ENCODE measurements around the gene KLF3.

DNA sequence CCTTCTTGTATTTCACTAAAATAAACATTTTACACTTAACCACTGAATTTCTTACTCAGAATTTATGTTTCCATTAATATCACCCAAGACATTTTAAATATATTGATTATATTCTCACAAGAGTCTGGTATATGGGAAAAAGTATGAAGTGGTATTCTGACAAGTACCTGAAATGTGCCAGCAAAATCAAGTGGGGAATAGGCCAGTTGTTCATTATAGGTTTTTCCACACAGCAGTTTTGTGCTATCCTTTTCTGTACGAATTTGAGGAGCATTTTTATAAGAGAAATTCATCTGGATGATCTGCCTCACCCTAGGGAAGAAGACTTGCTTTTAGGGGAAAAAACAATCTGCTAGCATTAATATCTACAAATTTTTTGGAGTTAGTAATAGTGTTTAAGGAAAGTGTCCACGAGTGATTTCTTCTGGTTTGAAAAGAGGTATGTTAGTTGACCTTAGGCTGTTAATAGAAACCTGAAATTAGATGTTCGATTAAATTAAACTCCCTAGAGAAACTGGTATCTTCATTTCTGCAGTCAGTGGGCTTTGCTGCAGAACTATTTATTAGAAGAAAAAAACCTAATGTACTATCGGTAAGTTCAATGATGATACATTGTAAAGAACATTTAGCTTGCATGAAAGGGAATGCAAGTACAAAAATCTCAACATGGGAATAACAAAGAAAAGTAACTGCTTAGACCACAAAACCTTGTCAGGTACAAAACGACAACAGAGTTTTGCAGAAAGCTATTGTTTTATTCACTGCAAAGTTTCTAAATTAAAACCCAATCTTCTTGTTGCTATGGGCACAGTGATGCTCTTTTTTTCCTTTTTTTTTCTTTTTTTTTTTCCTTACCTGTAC, 1.8 kb downstream of the KLF3 start:
- TF ChIP-seq EZH2 (IDR thresholded peaks at IDR 0.05; ENCODE audit: low read depth, unreplicated experiment) (no peak), POLR2AphosphoS5 (IDR thresholded peaks at IDR 0.05; ENCODE audit: low read depth) (no peak), ZNF331 (CRISPR knock-in tag; IDR thresholded peaks at IDR 0.05; ENCODE audit: low read depth) (no peak), EZH2phosphoT487 (IDR thresholded peaks at IDR 0.05; ENCODE audit: unreplicated experiment) (no peak), CREB1 (CRISPR knock-in tag; IDR thresholded peaks at IDR 0.05; ENCODE audit: low read depth) (no peak)
- TF ChIP-seq, protein P1, sequence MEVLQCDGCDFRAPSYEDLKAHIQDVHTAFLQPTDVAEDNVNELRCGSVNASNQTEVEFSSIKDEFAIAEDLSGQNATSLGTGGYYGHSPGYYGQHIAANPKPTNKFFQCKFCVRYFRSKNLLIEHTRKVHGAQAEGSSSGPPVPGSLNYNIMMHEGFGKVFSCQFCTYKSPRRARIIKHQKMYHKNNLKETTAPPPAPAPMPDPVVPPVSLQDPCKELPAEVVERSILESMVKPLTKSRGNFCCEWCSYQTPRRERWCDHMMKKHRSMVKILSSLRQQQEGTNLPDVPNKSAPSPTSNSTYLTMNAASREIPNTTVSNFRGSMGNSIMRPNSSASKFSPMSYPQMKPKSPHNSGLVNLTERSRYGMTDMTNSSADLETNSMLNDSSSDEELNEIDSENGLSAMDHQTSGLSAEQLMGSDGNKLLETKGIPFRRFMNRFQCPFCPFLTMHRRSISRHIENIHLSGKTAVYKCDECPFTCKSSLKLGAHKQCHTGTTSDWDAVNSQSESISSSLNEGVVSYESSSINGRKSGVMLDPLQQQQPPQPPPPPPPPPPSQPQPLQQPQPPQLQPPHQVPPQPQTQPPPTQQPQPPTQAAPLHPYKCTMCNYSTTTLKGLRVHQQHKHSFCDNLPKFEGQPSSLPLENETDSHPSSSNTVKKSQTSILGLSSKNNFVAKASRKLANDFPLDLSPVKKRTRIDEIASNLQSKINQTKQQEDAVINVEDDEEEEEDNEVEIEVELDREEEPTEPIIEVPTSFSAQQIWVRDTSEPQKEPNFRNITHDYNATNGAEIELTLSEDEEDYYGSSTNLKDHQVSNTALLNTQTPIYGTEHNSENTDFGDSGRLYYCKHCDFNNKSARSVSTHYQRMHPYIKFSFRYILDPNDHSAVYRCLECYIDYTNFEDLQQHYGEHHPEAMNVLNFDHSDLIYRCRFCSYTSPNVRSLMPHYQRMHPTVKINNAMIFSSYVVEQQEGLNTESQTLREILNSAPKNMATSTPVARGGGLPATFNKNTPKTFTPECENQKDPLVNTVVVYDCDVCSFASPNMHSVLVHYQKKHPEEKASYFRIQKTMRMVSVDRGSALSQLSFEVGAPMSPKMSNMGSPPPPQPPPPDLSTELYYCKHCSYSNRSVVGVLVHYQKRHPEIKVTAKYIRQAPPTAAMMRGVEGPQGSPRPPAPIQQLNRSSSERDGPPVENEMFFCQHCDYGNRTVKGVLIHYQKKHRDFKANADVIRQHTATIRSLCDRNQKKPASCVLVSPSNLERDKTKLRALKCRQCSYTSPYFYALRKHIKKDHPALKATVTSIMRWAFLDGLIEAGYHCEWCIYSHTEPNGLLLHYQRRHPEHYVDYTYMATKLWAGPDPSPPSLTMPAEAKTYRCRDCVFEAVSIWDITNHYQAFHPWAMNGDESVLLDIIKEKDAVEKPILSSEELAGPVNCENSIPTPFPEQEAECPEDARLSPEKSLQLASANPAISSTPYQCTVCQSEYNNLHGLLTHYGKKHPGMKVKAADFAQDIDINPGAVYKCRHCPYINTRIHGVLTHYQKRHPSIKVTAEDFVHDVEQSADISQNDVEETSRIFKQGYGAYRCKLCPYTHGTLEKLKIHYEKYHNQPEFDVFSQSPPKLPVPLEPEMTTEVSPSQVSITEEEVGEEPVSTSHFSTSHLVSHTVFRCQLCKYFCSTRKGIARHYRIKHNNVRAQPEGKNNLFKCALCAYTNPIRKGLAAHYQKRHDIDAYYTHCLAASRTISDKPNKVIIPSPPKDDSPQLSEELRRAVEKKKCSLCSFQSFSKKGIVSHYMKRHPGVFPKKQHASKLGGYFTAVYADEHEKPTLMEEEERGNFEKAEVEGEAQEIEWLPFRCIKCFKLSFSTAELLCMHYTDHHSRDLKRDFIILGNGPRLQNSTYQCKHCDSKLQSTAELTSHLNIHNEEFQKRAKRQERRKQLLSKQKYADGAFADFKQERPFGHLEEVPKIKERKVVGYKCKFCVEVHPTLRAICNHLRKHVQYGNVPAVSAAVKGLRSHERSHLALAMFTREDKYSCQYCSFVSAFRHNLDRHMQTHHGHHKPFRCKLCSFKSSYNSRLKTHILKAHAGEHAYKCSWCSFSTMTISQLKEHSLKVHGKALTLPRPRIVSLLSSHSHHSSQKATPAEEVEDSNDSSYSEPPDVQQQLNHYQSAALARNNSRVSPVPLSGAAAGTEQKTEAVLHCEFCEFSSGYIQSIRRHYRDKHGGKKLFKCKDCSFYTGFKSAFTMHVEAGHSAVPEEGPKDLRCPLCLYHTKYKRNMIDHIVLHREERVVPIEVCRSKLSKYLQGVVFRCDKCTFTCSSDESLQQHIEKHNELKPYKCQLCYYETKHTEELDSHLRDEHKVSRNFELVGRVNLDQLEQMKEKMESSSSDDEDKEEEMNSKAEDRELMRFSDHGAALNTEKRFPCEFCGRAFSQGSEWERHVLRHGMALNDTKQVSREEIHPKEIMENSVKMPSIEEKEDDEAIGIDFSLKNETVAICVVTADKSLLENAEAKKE (CRISPR knock-in tag; IDR thresholded peaks at IDR 0.05), result no peak
- TF ChIP-seq, protein P2, sequence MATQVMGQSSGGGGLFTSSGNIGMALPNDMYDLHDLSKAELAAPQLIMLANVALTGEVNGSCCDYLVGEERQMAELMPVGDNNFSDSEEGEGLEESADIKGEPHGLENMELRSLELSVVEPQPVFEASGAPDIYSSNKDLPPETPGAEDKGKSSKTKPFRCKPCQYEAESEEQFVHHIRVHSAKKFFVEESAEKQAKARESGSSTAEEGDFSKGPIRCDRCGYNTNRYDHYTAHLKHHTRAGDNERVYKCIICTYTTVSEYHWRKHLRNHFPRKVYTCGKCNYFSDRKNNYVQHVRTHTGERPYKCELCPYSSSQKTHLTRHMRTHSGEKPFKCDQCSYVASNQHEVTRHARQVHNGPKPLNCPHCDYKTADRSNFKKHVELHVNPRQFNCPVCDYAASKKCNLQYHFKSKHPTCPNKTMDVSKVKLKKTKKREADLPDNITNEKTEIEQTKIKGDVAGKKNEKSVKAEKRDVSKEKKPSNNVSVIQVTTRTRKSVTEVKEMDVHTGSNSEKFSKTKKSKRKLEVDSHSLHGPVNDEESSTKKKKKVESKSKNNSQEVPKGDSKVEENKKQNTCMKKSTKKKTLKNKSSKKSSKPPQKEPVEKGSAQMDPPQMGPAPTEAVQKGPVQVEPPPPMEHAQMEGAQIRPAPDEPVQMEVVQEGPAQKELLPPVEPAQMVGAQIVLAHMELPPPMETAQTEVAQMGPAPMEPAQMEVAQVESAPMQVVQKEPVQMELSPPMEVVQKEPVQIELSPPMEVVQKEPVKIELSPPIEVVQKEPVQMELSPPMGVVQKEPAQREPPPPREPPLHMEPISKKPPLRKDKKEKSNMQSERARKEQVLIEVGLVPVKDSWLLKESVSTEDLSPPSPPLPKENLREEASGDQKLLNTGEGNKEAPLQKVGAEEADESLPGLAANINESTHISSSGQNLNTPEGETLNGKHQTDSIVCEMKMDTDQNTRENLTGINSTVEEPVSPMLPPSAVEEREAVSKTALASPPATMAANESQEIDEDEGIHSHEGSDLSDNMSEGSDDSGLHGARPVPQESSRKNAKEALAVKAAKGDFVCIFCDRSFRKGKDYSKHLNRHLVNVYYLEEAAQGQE (IDR thresholded peaks at IDR 0.05; ENCODE audit: unreplicated experiment), result no peak
- TF ChIP-seq, protein P3, sequence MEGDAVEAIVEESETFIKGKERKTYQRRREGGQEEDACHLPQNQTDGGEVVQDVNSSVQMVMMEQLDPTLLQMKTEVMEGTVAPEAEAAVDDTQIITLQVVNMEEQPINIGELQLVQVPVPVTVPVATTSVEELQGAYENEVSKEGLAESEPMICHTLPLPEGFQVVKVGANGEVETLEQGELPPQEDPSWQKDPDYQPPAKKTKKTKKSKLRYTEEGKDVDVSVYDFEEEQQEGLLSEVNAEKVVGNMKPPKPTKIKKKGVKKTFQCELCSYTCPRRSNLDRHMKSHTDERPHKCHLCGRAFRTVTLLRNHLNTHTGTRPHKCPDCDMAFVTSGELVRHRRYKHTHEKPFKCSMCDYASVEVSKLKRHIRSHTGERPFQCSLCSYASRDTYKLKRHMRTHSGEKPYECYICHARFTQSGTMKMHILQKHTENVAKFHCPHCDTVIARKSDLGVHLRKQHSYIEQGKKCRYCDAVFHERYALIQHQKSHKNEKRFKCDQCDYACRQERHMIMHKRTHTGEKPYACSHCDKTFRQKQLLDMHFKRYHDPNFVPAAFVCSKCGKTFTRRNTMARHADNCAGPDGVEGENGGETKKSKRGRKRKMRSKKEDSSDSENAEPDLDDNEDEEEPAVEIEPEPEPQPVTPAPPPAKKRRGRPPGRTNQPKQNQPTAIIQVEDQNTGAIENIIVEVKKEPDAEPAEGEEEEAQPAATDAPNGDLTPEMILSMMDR (conservative IDR thresholded peaks at IDR 0.05; ENCODE audit: low read depth in 2 of 2), result no peak
